ENCODE data around the gene GPHN.

The GPHN gene

GRCh38 chr14:66939409-66939808, 431.5 kb downstream of the GPHN start:
- DNase-seq (ENCODE audit: low read depth in 2 of 2) = no peak

GRCh38 chr14:66944872-66945271, 436.9 kb downstream of the GPHN start:
- DNase-seq (ENCODE audit: low read depth in 2 of 2) = no peak

GRCh38 chr14:66955159-66955558, 447.2 kb downstream of the GPHN start:
- DNase-seq (ENCODE audit: low read depth in 2 of 2) = no peak

GRCh38 chr14:66959437-66960050, 451.6 kb downstream of the GPHN start:
- no peak for DNase-seq (ENCODE audit: low read depth in 2 of 2)

GRCh38 chr14:66965831-66966230, 457.9 kb downstream of the GPHN start:
- no peak for DNase-seq (ENCODE audit: low read depth in 2 of 2)

GRCh38 chr14:66972469-66972868, 464.5 kb downstream of the GPHN start:
- DNase-seq (ENCODE audit: low read depth in 2 of 2) = no peak

- no peak for DNase-seq (ENCODE audit: low read depth in 2 of 2)
These were observed 466.6 kb downstream of the GPHN start for GRCh38 chr14:66974397-66975025.

- DNase-seq (ENCODE audit: low read depth in 2 of 2) = no peak
These were observed 467.3 kb downstream of the GPHN start for GRCh38 chr14:66975251-66975650.

GRCh38 chr14:66979101-66979974, 471.4 kb downstream of the GPHN start:
- DNase-seq (ENCODE audit: low read depth in 2 of 2) = no peak

GRCh38 chr14:66982247-66982646, 474.3 kb downstream of the GPHN start:
- no peak for DNase-seq (ENCODE audit: low read depth in 2 of 2)

- no peak for DNase-seq (ENCODE audit: low read depth in 2 of 2)
These were observed 484.8 kb downstream of the GPHN start for GRCh38 chr14:66992776-66993175.

- DNase-seq (ENCODE audit: low read depth in 2 of 2) = no peak
These were observed 485.6 kb downstream of the GPHN start for GRCh38 chr14:66993512-66993911.

- DNase-seq (ENCODE audit: low read depth in 2 of 2) = no peak
These were observed 490.1 kb downstream of the GPHN start for GRCh38 chr14:66998013-66998412.

GRCh38 chr14:66999978-67000377, 492.0 kb downstream of the GPHN start:
- DNase-seq (ENCODE audit: low read depth in 2 of 2) = no peak

- no peak for DNase-seq (ENCODE audit: low read depth in 2 of 2)
These were observed 495.2 kb downstream of the GPHN start for GRCh38 chr14:67002994-67003753.

GRCh38 chr14:67004521-67004920, 496.6 kb downstream of the GPHN start:
- no peak for DNase-seq (ENCODE audit: low read depth in 2 of 2)

- DNase-seq (ENCODE audit: low read depth in 2 of 2) = no peak
These were observed 502.7 kb downstream of the GPHN start for GRCh38 chr14:67010602-67011001.

- DNase-seq (ENCODE audit: low read depth in 2 of 2) = no peak
These were observed 508.9 kb downstream of the GPHN start for GRCh38 chr14:67016856-67017255.

- DNase-seq (ENCODE audit: low read depth in 2 of 2) = no peak
These were observed 510.8 kb downstream of the GPHN start for GRCh38 chr14:67018720-67019119.

- no peak for DNase-seq (ENCODE audit: low read depth in 2 of 2)
These were observed 511.8 kb downstream of the GPHN start for GRCh38 chr14:67019796-67020195.

GRCh38 chr14:67031920-67032774, 524.2 kb downstream of the GPHN start:
- DNase-seq (ENCODE audit: low read depth in 2 of 2) = no peak

Measured in stimulated activated CD8-positive, alpha-beta memory T cell treated with anti-CD3 and anti-CD28 coated beads, Interleukin-2, amount 100 ng/mL, for 1 hour (primary cell).